Liver (tissue), 9 donors: ENCODE results near the gene BDH1. TPM values are rescaled to one million over a fixed set of nuclear protein-coding genes. Genes with fewer than 3 reads are reported as not detected.

Source experiments
- DNase-seq: peaks from one replicate; pipeline ENCODE4 v3.0.0-alpha.2; 2017; ENCODE audit warnings: low spot score
- H3K27ac ChIP-seq, 2 donors: one replicate each; pipeline ENCODE4 v1.7.0; 2013; ENCODE audit warnings: inconsistent platforms in 2 of 2, low read length in 2 of 2, control low read depth in 1 of 2, low read depth in 1 of 2, mild to moderate bottlenecking in 1 of 2
- H3K27me3 ChIP-seq, 4 donors: one replicate each; pipeline versions ENCODE4 v1.6.1 to v1.7.0; 2013; ENCODE audit warnings: low read length in 3 of 4, inconsistent platforms in 1 of 4, mild to moderate bottlenecking in 1 of 4, moderate library complexity in 1 of 4; ENCODE audit not compliant: control insufficient read depth in 4 of 4, insufficient read depth in 4 of 4
- H3K36me3 ChIP-seq, 4 donors: one replicate each; pipeline versions ENCODE4 v1.6.1 to v1.7.0; 2013; ENCODE audit warnings: low read length in 3 of 4, mild to moderate bottlenecking in 3 of 4, low read depth in 1 of 4, moderate library complexity in 1 of 4; ENCODE audit not compliant: control insufficient read depth in 4 of 4, insufficient read depth in 3 of 4
- H3K4me1 ChIP-seq, 4 donors: one replicate each; pipeline versions ENCODE4 v1.6.1 to v1.7.0; 2013; ENCODE audit warnings: low read length in 3 of 4, mild to moderate bottlenecking in 3 of 4, moderate library complexity in 1 of 4; ENCODE audit not compliant: control insufficient read depth in 4 of 4, insufficient read depth in 4 of 4
- H3K4me3 ChIP-seq, 3 donors: one replicate each; pipeline versions ENCODE4 v1.6.1 to v1.7.0; 2013; ENCODE audit warnings: low read length in 3 of 3, control low read depth in 1 of 3, low read depth in 1 of 3, mild to moderate bottlenecking in 1 of 3
- H3K9ac ChIP-seq, 2 donors: one replicate each; pipeline ENCODE4 v1.7.0; 2013; ENCODE audit warnings: low read length in 2 of 2, mild to moderate bottlenecking in 2 of 2, moderate library complexity in 2 of 2, control low read depth in 1 of 2, low read depth in 1 of 2
- H3K9me3 ChIP-seq, 4 donors: one replicate each; pipeline versions ENCODE4 v1.6.1 to v1.7.0; 2013; ENCODE audit warnings: low read length in 3 of 4; ENCODE audit not compliant: control insufficient read depth in 4 of 4
- ATF3 ChIP-seq: IDR thresholded peaks from 2 replicates; pipeline ENCODE4 v1.6.1; 2016; ENCODE audit warnings: antibody characterized with exemption
- CTCF ChIP-seq: fragments of 150-350 bp; IDR thresholded peaks from 2 replicates; pipeline ENCODE4 v1.5.1; 2017; ENCODE audit warnings: improper control_type of control experiment, low read depth, low read length; ENCODE audit not compliant: missing input control
- EGR1 ChIP-seq, 2 donors: IDR thresholded peaks; 2 replicates each; pipeline ENCODE4 v1.6.1; 2016 to 2018; ENCODE audit warnings: antibody characterized with exemption in 2 of 2, low read depth in 2 of 2
- FOXA1 ChIP-seq: IDR thresholded peaks from 2 replicates; pipeline ENCODE4 v1.6.1; 2016; ENCODE audit warnings: antibody characterized with exemption
- FOXA2 ChIP-seq: IDR thresholded peaks from 2 replicates; pipeline ENCODE4 v1.6.1; 2016; ENCODE audit warnings: antibody characterized with exemption
- GABPA ChIP-seq, 2 donors: IDR thresholded peaks in 1 of 2; conservative IDR thresholded peaks in 1 of 2; 2 replicates each; pipeline ENCODE4 v1.6.1; 2016; ENCODE audit warnings: antibody characterized with exemption in 2 of 2, mild to moderate bottlenecking in 1 of 2, moderate library complexity in 1 of 2
- HNF4A ChIP-seq, 2 donors: conservative IDR thresholded peaks; 2 replicates each; pipeline ENCODE4 v1.6.1; 2016; ENCODE audit warnings: antibody characterized with exemption in 2 of 2, mild to moderate bottlenecking in 2 of 2
- HNF4G ChIP-seq: IDR thresholded peaks from 2 replicates; pipeline ENCODE4 v1.6.1; 2016; ENCODE audit warnings: antibody characterized with exemption
- JUND ChIP-seq, 2 donors: IDR thresholded peaks; 2 replicates each; pipeline ENCODE4 v1.6.1; 2016; ENCODE audit warnings: antibody characterized with exemption in 2 of 2
- NR2F2 ChIP-seq: IDR thresholded peaks from 2 replicates; pipeline ENCODE4 v1.6.1; 2016; ENCODE audit warnings: antibody characterized with exemption
- RAD21 ChIP-seq, 2 donors: IDR thresholded peaks; 2 replicates each; pipeline ENCODE4 v1.6.1; 2016; ENCODE audit warnings: antibody characterized with exemption in 2 of 2, mild to moderate bottlenecking in 2 of 2
- REST ChIP-seq: IDR thresholded peaks from 2 replicates; pipeline ENCODE4 v1.6.1; 2016; ENCODE audit warnings: antibody characterized with exemption, mild to moderate bottlenecking
- RXRA ChIP-seq, 2 donors: IDR thresholded peaks; 2 replicates each; pipeline ENCODE4 v1.6.1; 2017 to 2018; ENCODE audit warnings: antibody characterized with exemption in 2 of 2, mild to moderate bottlenecking in 1 of 2
- SP1 ChIP-seq: IDR thresholded peaks from 2 replicates; pipeline ENCODE4 v1.6.1; 2018; ENCODE audit warnings: antibody characterized with exemption, mild to moderate bottlenecking
- TAF1 ChIP-seq: conservative IDR thresholded peaks from 2 replicates; pipeline ENCODE4 v1.6.1; 2016; ENCODE audit warnings: antibody characterized with exemption, mild to moderate bottlenecking
- YY1 ChIP-seq: IDR thresholded peaks from 2 replicates; pipeline ENCODE4 v1.6.1; 2016; ENCODE audit warnings: antibody characterized with exemption, mild to moderate bottlenecking
- ZBTB33 ChIP-seq: IDR thresholded peaks from 2 replicates; pipeline ENCODE4 v1.6.1; 2016; ENCODE audit warnings: antibody characterized with exemption
- WGBS: extraction: QIAGEN DNeasy Blood & Tissue Kit; methylation state at CpG from one replicate; pipeline ENCODE4 v1.1.7; 2013; 5-methylcytosine and 5-hydroxymethylcytosine counted together
- polyA plus RNA-seq, 2 donors: library from polyadenylated mRNA; stranded (reverse) in 1 of 2; unstranded in 1 of 2; fragments of 200-250 nt in 1 of 2; fragments of >200 nt in 1 of 2; fragmentation: Nextera tagmentation in 1 of 2; extraction: Ambion mirVana in 1 of 2; gene quantifications; one replicate each; pipeline versions ENCODE4 v1.2.1 to v1.2.3, GENCODE V29; 2013 to 2015
- total RNA-seq, 2 donors: library from RNA; depleted of rRNA; stranded (reverse); fragments of >200 nt; gene quantifications; one replicate each; pipeline ENCODE4 v1.2.3, GENCODE V29; 2014
- donor health status: healthy.
- donor health status: healthy.
- donor health status: healthy.
- donor health status: healthy.
- donor health status: healthy.

The BDH1 gene
- total and polyA plus RNA-seq, 4 donors, result 49.4 to 268 (median 177) TPM

- H3K9me3 ChIP-seq, result no peaks in the 10 kb centered on the region
- no peaks in the 10 kb centered on the region for H3K27me3 ChIP-seq
- DNase-seq, result no peak
- no peak overlapping the region for H3K4me3 ChIP-seq
- TF ChIP-seq TAF1, result no peak
- no peak for TF ChIP-seq CTCF
- no peak for TF ChIP-seq SP1
- no peak for TF ChIP-seq FOXA1
- no peak for TF ChIP-seq RAD21 (IDR thresholded peaks at IDR 0.05)
- no peak for TF ChIP-seq YY1
- TF ChIP-seq RXRA (IDR thresholded peaks at IDR 0.05), result no peak
- no peak for TF ChIP-seq HNF4A (conservative IDR thresholded peaks at IDR 0.05)
- no peak for TF ChIP-seq ZBTB33
- no peak for TF ChIP-seq NR2F2
- TF ChIP-seq FOXA2, result no peak
- no peak for TF ChIP-seq JUND (IDR thresholded peaks at IDR 0.05)
- TF ChIP-seq HNF4G, result no peak
- TF ChIP-seq EGR1 (IDR thresholded peaks at IDR 0.05; ENCODE audit: low read depth in 2 of 2), result no peak
- no peak for TF ChIP-seq GABPA (IDR thresholded peaks at IDR 0.05 in 1 of 2, conservative IDR thresholded peaks at IDR 0.05 in 1 of 2)
- no peak for TF ChIP-seq ATF3
- no peak for TF ChIP-seq REST
- H3K27ac ChIP-seq, result no peak overlapping the region
- H3K4me1 ChIP-seq, result peaks cover 0 to 13% (median 6%) of the 10 kb centered on the region in 4 donors
- H3K9ac ChIP-seq, result no peak overlapping the region
- 86% methylated on average over 6 of the region's 6 CpGs for WGBS
- no peaks in the 10 kb centered on the region for H3K36me3 ChIP-seq
These were observed 95.1 kb downstream of the BDH1 start for GRCh38 chr3:197460639-197461038.

- no peaks in the 10 kb centered on the region for H3K27me3 ChIP-seq
- no peak overlapping the region for H3K4me3 ChIP-seq
- 73% methylated on average over 13 of the region's 13 CpGs for WGBS
- no peaks in the 10 kb centered on the region for H3K9me3 ChIP-seq
- no peaks in the 10 kb centered on the region for H3K36me3 ChIP-seq
- H3K4me1 ChIP-seq, result peaks cover 0 to 11% (median 5%) of the 10 kb centered on the region in 4 donors
- no peak for DNase-seq
- no peak overlapping the region for H3K9ac ChIP-seq
- H3K27ac ChIP-seq, result no peak overlapping the region
- TF ChIP-seq JUND (IDR thresholded peaks at IDR 0.05) (no peak), HNF4A (conservative IDR thresholded peaks at IDR 0.05) (no peak), GABPA (IDR thresholded peaks at IDR 0.05 in 1 of 2, conservative IDR thresholded peaks at IDR 0.05 in 1 of 2) (no peak), EGR1 (IDR thresholded peaks at IDR 0.05; ENCODE audit: low read depth in 2 of 2) (no peak), SP1 (no peak), RAD21 (IDR thresholded peaks at IDR 0.05) (no peak), FOXA1 (no peak), FOXA2 (no peak), RXRA (IDR thresholded peaks at IDR 0.05) (no peak), CTCF (no peak), REST (no peak), NR2F2 (no peak), YY1 (no peak), HNF4G (no peak), ATF3 (no peak)
These were observed 95.8 kb downstream of the BDH1 start for GRCh38 chr3:197460002-197460401.
